NCI-H82 (cell line): ENCODE measurements around the gene RXFP4.
"Not testable (repeated sequence)": the region's sequence is repeated elsewhere in the genome, so short reads cannot be mapped to it uniquely, and the experiment has no call there.

Experiments
- DNase-seq: peaks from one replicate; lab custom pipeline; 2025; lab: John Stamatoyannopoulos, UW

The RXFP4 gene, protein sequence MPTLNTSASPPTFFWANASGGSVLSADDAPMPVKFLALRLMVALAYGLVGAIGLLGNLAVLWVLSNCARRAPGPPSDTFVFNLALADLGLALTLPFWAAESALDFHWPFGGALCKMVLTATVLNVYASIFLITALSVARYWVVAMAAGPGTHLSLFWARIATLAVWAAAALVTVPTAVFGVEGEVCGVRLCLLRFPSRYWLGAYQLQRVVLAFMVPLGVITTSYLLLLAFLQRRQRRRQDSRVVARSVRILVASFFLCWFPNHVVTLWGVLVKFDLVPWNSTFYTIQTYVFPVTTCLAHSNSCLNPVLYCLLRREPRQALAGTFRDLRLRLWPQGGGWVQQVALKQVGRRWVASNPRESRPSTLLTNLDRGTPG

DNA sequence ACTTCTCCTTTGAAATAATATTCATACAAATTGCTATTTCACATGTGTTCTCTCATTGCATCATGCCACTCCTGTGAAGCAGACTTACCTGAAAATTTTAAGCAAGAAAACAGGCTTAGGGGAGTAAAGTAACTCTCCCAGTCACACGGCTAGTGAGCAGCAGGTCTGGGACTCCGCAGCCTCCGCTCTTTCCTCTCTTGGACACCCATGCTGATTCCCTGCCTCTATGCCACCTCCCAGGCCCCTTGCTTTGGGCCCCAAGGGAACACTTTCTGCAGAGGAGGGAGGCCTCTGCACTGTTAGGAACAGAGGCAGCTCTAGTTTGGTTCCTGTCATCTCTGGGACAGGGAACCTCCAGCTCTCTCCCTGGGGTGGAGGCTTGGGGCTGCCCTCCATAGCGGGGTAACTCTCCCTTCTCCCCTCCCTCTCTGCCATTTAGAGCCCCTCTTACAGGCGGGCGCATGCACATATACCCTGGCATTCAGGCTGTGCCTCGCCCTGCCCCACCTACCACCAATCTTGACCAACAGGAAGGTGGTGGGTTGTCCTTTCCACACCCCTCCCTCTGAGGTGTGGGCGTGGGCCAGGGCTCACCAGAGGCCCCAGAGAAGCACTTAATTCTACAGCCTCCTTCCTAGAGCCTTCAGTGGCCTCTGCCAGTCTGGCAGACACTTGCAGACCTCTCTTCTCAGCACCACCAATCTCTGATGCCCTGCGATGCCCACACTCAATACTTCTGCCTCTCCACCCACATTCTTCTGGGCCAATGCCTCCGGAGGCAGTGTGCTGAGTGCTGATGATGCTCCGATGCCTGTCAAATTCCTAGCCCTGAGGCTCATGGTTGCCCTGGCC lies at the start of gene RXFP4:
Gene RXFP4 (plus strand): TSS at position 646 of the 852 bp plus-strand sequence. CDS start 72 bp downstream, at position 718.
- DNase-seq, result peak; percentile 30

DNA sequence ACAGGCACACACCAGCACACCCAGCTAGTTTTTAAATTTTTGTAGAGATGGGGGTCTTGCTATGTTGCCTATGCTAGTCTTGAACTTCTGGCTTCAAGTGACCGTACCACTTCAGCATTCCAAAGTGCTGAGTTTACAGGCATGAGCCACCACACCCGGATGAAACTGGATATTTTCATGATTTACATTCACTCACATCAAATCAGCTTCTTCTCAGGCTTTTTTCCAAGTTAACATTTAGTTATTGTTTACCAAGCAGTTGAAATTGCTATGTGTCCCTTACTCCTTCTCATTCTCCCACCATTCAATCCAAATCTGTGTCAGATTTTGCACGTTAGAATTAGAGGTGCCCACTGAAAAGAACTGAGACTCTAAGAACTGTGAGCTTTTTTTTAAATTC lies 48.6 kb upstream of the RXFP4 start:
- no peak for DNase-seq

DNA sequence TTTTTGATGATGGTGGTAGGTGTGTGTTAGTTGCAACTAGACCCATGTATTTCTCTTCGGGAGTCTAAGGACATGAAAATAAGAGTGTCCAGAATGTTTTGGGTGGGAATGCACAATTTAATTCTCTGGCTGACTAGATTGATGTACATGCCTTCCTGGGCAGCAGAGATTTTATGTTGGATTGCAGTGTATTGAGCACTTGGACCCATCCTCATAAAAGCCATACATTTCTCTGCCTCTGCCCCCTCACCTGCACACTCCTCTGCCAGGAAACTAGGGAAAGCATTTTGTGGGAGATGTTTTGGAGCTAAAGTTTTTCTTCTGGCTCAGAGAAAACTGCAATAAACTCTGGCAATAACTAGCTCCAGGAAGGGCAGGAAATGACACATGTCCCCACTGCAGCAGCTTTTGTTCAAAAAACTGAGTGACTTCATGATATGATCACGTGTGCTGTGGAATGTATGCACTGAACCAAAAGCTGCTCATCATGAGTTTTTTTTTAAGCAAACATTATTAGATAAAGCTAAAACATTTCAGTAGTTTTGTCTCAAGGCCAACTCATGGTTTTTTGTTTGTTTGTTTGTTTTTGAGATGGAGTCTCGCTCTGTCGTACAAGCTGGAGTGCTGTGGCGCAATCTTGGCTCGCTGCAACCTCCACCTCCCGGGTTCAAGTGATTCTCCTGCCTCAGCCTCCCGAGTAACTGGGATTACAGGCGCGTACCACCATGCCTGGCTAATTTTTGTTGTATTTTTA lies 47.9 kb upstream of the RXFP4 start:
- no peak for DNase-seq

DNA sequence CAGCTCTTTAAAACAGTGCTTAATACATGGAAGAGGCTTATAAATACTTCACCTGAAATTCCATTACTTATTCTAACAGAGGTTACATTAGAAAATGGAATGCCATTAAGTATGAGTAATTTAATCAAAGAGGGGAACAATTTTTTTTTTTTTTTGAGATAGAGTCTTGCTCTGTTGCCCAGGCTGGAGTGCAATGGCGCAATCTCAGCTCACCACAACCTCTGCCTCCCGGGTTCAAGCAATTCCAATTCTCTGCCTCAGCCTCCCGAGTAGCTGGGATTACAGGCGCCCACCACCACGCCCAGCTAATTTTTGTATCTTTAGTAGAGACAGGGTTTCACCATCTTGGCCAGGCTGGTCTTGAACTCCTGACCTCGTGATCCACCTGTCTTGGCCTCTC lies 45.8 kb upstream of the RXFP4 start:
- DNase-seq, result not testable (repeated sequence)

DNA sequence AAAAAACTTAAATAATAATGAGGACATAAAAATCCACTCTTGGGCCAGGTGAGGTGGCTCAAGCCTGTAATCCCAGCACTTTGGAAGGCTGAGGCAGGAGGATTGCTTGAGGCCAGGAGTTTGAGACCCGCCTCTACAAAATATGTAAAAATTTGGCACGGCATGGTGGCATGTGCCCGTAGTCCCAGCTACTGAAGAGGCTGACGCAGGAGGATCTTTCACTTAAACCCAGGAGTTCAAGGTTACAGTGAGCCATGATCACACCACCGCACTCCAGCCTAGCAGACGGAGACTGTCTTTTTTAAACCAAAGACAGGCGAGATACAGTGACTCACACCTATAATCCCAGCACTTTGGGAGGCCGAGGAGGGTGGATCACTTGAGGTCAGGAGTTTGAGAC lies 45.0 kb upstream of the RXFP4 start:
- DNase-seq, result not testable (repeated sequence)

DNA sequence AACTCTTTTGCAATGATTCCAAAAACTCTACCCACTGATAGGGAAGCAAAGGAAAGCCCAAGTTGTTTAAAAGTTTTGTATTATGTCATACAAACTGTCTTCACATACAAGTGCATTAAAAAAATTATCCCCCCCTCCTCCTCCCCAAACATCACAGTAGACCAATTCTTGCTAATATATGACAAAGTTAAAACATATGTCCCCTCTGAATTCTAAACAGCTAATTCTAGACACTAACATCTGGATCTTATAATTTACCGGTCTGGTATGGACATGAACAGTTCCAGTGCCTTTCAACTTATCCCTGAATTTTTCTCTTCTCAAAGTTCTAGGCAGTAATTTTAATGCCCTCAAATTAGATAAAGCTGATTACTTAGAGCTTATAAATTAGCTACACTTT lies 43.7 kb upstream of the RXFP4 start:
- no peak for DNase-seq

DNA sequence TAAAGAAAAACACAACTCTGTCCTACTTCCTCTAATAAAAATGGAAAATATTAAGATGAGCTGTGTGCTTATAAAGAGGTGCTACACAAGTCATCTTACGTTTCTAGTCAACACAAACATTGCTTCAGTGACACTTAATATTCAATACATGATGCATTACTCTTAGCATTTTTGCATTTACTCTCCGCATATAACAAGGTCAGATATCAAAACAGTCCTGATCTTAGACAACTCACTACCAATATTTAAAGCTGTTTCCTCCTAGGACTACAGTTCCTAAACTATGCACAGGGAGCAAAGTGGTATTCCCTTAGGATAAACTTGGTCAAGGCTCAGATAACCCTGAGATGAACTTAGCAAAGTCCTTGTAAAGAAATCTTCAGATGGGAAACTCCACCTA lies 42.5 kb upstream of the RXFP4 start:
- no peak for DNase-seq

DNA sequence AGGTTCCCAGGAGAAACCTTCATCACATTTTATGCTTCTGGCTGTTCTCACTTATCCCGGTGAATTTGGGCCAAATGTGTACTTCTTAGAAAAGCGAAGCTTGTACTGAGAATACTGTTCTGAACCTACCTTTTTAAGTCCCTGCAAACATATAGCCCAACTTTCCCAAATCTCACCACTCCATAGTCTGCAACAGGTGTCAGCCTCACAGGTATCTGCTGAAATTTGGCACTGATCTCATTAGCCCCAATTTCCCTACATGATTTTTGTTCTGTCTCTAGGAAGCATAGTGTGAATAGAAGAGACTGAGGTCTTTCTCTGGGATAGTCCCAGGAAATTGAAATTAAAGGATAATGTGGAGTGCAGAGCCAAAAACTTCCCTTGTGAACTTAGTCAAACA lies 41.8 kb upstream of the RXFP4 start:
- no peak for DNase-seq

DNA sequence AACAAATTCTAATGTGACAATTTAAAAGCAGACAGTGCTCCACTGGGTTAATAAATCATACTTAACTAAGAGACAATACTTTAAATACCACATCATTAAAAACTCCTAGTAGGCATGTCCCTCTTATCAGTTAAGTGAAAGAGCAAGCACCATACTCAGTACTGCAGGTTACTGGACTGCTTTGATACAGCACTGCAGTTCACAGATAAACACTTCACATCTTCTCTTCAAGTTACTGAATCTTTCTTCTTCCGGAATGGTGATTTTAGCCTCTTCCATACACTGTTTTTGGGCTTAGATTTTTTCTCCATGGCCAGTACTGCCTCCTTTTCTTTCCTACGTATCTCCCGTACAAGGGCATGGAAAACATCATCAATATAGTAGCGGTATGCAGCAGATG lies 41.3 kb upstream of the RXFP4 start:
- DNase-seq, result no peak

DNA sequence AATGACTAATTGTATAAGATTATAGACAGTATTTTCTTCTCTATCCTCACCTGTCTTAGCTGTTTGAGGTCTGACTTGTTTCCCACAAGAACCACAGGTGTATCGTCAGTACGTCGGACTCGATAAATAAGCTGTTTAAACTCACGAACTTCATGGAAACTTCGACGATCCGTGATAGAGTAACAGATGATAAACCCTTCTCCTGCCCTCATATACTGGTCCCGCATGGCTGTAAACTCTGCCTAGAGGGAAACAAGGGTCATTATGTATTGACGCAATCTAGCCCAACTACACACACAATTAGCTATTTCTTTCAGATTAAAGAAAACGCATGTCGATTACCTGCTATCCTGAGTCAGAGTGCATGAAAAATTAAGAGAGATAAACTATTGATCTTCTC lies 37.2 kb upstream of the RXFP4 start:
- DNase-seq, result no peak

DNA sequence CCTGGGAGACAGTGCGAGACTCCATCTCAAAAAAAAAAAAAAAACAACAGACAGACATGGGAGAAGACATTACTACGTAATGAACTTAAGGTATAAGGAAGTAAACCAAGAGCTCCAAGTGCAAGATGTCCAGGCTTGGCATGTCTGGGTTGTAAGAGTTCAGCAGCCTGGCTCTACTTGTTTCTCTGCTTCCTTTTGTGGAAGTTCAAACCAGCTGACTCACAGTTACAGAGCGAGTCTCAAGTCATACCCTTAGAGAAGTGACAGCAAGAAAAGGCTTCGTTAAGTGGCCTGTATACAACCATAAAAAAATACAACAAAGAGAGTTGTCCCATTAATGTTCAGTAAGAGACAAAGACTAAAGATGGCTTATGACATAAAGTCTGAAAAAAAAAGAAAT lies 31.5 kb upstream of the RXFP4 start:
- no peak for DNase-seq

DNA sequence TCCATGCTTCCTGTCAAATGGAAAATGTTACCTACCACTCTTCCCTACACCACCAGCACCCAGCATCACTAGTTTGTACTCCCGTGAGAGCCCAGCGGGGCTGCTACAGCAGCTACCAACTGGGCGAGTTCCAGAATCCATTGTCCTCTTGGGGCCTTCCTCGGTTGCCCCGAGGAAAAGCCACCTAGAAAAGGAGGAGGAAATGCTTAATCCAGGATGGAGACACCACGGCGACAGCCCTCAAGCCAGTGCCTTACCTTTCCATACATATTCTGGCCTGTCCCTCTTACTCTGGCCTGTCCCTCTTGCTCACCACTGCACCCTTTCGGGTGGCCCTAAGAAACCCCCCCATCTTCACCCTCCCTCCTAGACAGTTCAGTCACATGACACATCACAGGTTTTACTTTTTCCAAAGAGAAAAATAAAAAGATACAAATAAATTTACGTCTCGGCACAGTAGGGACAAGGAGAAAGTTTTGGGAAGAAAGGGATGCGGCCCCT lies 30.8 kb upstream of the RXFP4 start:
- DNase-seq, result peak; percentile 66

DNA sequence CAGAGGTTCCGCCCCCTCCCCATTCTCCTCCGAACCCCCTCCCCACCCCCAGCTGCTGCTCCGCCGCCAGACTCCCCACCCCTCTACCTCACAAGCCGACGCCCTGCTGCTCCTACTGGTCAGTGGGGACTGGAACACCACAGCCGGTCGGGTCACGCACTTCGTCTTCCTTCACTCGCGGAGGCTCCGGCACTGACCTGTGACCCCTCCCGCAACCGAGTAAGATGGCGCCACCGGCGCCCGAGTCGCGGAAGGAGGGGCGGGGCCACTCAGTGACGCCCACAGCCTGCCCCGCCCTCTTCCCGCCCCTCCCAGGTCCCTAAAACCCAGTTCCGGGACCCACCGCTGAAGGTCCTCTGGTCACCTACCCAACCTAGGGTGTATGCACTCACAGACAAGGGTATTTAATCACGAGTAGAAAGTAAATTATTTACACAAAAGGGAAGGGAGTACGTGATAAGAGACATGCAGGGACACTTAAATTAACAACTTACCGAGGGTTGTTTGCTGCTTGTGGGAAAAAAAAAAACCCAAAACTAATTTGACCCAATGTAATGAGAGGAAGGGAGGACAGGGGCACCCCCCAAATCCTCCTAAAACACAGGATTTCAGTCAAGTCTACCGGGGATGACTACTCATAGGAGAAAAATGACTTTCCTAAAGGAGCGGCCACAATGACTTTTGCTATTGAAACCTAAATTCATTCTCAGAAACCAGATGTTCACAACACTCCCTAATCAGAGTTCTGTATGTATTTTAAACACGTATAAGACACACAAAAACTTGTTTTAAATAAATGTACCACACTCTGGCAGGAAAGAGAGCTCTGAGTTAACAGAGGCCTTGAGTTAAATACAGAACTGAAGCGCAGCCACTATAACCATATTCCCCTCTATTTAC lies 30.0 kb upstream of the RXFP4 start, which contains the start of gene RIT1:
Gene RIT1 (minus strand): TSS at position 194 of the 900 bp plus-strand sequence. CDS start 588 bp downstream, outside the sequence.
- peak; percentile 95 for DNase-seq

DNA sequence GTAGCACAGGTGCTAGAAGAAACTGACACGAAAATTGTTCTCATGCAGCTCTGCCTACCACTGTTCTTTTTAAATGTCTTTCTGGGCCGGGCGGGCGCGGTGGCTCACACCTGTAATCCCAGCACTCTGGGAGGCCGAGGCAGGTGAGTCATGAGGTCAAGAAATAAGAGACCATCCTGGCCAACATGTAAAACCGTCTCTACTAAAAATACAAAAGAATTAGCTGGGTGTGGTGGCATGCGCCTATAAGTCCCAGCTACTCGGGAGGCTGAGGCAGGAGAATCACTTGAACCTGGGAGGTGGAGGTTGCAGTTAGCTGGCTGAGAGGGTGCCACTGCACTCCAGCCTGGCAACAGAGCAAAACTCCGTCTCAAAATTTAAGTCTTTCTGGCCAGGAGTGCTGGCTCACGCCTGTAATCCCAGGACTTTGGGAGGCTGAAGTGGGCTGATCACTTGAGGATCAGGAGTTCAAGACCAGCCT lies 29.3 kb upstream of the RXFP4 start:
- no peak for DNase-seq

DNA sequence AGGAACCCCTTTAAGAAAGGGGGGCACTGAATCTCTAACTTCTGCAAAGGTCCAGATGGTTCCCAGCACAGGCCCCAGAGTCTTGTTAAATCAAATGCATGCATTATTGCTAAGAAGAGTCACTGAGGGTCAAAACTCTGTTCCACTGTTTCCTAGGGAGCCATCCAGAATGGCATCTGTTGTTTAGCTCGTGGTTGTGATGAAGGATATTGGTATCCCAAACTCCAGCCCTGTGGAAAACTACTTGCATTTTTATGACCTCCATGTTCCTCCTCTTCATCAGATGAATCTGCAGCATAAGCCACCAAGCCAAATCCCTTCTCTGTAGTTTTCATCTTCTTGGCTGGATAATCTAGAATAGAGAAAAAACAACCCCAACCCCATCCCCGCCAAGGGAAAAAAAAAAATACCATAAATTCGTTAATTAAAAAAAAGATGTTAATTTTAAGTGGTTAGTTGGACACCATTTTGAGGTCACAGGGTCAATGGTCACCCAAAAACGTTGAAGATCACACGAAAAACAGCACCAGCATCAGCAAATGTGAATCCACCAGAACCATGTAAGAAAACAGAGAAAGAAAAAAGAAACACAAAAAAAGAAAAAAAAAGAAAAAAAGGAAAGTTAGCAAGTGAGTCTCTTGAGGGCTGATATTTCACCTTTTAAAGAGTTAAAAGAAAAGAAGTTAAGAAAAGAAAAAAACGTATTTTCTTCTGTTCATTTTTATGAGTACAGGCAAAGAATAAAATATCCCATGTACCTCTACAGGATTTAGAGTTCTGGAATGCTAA lies 27.3 kb upstream of the RXFP4 start:
- no peak for DNase-seq

DNA sequence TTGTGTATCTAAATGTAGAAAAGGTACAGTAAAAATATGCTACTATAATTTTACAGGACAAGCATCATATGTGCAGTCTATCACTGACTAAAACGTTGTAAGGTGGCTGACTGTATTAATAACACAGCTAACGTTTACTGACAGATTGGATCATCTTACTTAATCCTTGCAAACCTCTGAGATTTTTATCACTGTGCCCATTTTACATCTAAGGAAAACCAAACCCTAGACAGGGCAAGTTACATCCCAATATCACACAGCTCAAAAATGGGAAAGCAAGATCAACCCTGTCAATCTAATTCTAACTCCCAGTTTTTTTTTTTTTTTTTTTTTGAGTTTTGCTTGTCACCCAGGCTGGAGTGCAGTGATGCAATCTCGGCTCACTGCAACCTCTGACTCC lies 22.8 kb upstream of the RXFP4 start:
- no peak for DNase-seq

DNA sequence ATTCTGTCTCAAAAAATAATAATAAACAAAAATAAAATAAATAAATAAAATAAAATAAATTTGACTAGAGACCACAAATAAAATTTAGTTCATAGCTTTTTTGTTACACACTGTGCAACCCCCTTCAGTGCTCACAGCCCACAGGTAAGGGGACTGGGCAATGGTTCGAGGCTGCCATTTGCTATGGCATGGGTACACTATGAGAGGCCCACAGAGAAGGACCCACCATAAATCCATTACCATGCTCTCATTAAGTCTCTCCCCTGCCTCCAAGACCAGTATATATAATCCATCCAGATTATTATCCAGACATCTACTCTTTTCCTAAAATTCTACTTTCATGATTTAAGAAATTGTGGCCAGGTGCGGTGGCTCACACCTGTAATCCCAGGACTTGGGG lies 21.6 kb upstream of the RXFP4 start:
- no peak for DNase-seq

DNA sequence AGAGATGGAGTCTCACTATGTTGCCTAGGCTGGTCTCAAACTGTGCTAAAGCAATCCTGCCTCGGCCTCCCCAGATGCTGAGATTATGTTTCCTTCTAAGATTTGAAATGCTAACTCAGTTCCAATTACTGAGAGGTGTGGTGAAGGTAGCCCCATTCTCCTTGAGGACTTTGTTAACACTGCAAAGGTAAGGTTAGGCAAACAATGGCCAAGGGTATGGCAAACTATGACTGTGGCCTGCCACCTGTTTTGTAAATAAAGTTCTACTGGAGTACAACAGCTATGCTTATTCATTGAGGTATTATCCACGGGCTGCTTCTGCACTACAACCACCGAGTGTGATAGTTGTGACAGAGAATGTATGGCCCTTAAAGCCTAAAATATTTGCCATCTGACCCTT lies 20.7 kb upstream of the RXFP4 start:
- DNase-seq, result no peak

DNA sequence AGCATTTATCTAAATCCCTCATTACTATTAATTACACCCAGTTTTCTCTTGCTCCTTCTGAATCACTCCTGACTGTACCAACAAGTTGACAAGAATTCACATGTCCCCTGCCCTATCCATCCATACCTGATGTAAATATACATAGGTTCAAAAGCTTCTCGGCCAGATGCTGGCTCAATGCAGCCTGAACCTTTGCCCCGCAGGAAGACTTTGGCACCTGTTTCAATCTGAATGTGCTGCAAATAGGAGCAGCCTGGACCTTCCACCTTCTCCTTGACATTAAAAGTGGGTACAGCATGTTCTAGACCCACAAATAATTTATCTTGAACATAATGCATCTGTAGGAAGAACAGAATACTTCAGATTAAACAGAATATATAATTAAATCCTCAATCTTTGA lies 15.9 kb upstream of the RXFP4 start:
- no peak for DNase-seq

DNA sequence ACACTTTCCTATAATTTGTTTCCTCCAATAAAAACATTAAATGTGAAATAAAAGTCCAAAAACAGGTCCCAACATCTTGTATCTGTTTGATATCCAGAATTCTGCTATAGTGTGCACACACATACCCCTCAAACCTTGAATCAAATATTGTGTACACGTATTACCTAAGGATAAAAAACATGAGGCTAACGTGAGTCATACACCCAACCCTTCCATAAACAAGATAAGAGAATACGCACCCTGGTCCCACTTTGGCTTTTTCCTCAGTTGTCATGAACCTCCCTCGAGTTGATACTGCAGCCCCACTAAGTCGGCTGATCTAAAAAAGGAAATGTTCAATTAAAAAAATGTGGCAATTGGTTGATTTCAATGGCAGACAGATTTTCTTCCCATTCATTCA lies 12.4 kb upstream of the RXFP4 start:
- no peak for DNase-seq
